GM19025 (cell line): ENCODE data around the gene CLIP1.
"Not testable (repeated sequence)": the region's sequence is repeated elsewhere in the genome, so short reads cannot be mapped to it uniquely, and the experiment has no call there.

Source experiments
- ATAC-seq: cut with Tn5 transposase; IDR thresholded peaks from one replicate; pipeline ENCODE4 v1.9.1; 2021; ENCODE audit warnings: mild to moderate bottlenecking, low read depth, moderate library complexity; ENCODE audit not compliant: unreplicated experiment

The CLIP1 gene

DNA sequence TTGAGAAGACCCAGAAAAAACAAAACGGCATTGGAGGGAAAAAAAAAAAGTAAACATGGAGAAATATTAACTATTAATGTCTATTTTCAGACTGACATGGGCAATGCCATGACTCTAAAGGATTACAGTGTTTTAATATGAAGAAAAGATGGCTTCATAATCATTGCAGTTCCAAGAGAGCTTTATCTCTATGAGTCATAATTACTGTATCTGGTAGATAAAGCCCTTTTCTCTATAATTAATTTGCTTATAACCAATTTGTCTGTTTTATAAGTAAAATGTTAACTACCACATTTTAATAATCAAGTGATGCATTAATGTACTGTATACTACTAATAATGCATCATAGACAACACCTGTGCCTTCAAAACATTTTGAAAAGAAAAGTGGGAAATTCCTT lies 59.7 kb downstream of the CLIP1 start:
- ATAC-seq: no peak

DNA sequence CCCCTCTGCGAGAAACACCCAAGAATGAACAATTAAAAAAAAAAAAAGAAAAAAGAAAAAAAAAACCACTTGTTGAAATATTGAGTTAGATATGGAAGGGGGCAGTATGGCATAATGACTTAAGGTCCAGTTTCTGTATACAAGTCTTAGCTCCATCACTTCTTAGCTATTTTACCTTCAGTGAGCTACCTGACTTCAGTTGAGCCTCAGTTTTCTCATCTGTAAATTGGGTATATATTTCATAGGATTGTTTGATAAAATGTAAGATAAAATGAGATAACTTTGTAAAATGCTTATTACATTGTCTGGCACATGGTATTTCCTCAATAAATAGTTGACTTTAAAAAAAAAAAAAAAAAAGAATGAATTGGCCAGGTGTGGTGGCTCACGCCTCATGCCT lies 64.1 kb downstream of the CLIP1 start:
- not testable (repeated sequence) for ATAC-seq

DNA sequence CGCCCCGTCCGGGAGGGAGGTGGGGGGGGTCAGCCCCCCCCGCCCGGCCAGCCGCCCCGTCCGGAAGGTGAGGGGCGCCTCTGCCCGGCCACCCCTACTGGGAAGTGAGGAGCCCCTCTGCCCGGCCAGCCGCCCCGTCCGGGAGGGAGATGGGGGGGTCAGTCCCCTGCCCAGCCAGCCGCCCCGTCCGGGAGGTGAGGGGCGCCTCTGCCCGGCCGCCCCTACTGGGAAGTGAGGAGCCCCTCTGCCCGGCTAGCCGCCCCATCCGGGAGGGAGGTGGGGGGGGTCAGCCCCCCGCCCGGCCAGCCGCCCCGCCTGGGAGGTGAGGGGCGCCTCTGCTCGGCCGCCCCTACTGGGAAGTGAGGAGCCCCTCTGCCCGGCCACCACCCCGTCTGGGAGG lies 64.9 kb downstream of the CLIP1 start:
- ATAC-seq: not testable (repeated sequence)

DNA sequence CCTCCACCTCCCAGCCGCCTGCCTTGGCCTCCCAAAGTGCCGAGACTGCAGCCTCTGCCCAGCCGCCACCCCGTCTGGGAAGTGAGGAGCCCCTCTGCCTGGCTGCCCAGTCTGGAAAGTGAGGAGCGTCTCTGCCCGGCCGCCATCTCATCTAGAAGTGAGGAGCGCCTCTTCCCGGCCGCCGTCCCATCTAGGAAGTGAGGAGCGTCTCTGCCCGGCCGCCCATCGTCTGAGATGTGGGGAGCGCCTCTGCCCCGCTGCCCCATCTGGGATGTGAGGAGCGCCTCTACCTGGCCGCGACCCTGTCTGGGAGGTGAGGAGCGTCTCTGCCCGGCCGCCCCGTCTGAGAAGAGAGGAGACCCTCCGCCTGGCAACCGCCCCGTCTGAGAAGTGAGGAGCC lies 65.5 kb downstream of the CLIP1 start:
- not testable (repeated sequence) for ATAC-seq

DNA sequence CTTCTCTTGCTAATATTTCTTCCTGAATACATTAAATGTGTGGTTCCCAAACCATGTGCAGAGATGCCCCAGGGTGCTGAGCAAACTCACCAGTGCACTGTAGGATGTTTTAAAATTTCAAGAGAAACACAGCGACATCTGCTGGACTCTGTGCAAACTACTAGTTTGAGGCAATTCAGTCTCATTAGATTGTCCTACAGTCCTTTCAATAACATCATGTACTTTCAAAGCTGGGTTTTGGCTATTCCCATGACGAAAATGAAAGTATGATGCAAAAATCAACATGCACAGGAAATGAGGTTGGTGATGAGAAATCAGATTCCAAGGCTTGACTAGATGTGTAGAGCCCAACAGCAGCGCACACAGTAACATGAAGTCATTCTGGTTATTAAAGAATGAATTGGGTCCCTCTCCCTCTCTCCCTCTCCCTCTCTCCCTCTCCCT lies 66.3 kb downstream of the CLIP1 start:
- no peak for ATAC-seq

DNA sequence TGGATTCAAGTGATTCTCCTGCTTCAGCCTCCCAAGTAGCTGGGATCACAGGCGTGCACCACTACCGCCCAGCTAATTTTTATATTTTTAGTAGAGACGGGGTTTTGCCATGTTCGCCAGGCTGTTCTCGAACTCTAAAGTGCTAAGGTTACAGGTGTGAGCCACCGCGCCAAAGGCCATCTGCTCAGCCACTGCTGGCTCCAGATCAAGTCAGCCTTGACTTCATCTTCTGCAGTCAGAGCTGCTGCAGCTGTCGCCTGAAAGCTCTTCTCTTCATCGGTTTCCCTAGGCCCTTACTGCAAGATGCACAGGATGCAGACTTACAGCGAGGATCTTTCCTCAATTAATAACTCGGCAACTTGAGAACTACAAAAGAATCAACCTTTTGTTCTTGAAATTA lies 66.8 kb downstream of the CLIP1 start:
- ATAC-seq: no peak

DNA sequence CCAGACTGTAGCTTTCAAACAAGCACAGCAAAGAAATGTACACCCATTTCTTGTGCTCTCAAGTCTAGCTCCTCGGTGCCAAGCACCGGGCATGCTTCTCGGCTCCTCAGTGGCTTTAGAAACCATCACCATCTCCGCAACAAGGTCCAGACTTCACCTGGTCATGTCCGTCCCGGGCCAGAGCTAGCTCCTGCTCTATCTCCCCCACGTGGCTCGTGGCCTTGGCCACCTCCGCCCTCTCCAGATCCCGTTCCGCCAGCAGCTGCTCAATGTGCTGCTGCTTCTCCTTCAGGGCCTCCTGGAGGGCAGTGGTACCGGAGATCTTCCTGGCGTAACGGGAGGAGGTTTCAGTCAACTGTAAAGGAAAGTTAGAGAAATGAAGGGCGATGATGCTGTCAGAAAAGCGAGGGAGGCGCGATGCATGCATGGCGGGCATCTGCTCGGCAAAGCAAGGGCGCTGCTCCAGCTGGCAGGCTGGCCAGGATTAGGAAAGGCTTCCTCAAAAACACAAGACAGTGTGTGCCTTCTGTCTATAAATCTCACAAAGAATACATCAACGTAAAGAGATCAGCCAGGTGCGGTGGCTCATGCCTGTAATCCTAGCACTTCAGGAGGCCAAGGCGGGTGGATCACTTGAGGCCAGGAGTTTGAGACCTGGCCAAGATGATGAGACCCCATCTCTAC lies 67.4 kb downstream of the CLIP1 start:
- no peak for ATAC-seq

DNA sequence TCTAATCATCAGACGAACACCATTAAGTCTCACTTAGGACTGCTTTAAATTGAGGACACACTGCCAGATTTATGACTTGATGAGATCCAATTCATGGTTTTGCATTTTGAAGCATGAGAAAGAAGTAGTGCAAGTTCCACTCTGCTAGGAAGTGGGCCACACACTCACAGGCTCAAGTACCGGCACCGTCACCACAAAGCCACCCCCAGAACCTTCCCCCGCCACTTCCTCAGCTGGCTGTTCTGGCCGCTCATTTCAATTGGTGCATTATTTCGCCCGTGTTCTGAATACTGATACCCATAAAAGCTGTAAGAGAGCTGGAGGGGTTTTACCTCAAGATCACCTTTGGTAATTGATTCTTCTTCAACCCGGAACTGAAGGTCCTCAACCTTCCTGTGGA lies 70.1 kb downstream of the CLIP1 start:
- ATAC-seq: no peak

DNA sequence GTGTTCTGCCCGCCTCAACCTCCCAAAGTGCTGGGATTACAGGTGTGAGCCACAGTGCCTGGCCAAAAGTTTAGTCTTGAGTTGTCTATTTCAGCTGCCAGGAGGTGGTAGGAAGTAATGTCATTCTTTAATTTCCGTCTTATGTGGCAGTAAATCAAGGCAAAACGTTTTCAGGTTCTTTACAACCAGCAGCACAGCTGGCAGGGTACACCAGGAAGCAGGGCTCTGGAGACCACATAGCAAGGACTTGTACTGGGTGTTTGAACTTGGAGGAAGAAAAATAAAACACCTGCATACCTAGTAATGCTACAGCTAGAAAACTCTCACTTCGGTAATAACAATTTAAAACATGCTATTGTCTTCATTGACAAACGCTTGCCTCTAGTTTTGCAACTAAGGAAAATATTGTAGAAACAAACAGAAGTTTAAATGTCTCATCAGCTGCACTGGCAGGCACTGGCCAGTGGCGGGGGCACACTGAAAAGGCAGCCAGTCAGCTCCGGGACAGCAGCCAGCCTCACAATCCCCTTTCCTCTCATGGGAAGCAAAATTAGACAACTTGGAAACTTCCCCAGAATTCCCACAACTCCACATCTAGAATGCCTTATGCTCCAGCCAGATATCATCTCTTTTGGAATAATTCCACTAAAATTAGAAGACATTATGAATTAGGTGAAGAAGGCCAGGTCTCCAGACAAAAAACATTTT lies 72.2 kb downstream of the CLIP1 start:
- no peak for ATAC-seq

DNA sequence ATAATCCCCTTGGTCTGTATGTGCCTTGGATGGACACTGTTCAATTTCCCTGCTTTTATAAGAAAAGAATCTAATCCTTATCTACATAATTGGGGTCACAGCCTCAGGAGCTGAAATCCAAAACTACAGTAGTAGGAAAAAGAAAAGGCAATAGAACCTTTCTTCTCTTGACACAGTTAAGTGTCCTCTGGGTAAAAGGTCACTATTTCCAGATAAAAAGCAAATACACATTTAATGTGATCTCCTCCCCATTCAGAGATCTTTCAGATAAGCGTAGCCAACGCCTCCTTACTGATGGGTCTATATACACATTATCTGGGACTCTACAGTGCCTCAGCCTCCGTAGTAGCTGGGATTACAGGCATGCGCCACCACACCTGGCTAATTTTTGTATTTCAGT lies 73.4 kb downstream of the CLIP1 start:
- ATAC-seq: no peak

DNA sequence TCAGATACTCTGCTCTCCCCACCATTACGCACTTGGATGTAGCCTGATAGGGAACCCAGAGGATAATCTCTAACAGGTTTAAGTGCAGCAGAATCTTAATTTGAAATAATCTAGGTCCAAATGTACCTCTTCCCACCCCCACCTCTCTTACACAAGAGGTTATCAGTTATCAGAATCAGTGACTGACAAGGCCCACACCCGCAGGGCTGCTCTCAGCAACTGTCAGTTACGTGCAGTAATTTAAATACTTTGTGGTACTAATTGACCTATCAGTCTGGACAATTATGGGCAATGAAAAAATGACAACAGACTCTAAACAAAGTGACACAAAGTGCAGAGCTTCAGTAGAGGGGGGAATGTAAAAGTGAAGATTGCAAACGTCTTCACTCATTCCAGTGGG lies 74.0 kb downstream of the CLIP1 start:
- no peak for ATAC-seq

DNA sequence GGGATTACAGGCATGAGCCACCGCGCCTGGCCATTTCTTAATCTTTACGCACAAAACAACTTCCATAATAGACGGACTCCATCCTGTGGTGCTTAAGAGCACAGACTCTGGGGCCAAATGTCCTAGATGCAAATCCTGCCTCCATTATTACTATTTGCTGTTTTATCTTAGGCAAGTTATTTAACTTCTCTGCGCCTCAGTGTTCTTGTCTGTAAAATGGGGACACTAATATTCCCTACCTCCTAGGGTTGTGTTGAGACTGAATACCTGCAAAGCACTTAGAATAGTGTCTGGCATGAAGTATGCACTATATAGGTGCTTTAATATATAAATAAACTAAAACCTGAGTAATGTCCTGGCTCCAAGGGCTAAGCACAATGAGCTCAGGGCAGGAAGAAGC lies 76.4 kb downstream of the CLIP1 start:
- ATAC-seq: no peak

DNA sequence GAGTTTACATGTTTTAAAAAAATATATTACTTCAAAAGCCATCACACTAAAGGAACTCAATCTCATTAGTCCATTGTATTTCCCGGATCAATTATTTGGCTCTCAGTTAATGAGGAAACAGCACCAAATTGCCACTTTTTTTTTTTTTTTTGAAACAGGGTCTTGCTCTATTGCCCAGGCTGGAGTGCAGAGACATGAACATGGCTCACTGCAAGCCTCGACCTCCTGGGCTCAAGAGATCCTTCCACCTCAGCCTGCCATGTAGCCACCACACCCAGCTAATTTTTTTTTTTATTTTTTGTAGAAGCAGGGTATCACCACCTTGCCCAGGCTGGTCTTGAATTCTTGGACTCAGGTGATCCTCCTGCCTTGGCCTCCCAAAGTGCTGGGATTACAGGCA lies 77.4 kb downstream of the CLIP1 start:
- no peak for ATAC-seq

DNA sequence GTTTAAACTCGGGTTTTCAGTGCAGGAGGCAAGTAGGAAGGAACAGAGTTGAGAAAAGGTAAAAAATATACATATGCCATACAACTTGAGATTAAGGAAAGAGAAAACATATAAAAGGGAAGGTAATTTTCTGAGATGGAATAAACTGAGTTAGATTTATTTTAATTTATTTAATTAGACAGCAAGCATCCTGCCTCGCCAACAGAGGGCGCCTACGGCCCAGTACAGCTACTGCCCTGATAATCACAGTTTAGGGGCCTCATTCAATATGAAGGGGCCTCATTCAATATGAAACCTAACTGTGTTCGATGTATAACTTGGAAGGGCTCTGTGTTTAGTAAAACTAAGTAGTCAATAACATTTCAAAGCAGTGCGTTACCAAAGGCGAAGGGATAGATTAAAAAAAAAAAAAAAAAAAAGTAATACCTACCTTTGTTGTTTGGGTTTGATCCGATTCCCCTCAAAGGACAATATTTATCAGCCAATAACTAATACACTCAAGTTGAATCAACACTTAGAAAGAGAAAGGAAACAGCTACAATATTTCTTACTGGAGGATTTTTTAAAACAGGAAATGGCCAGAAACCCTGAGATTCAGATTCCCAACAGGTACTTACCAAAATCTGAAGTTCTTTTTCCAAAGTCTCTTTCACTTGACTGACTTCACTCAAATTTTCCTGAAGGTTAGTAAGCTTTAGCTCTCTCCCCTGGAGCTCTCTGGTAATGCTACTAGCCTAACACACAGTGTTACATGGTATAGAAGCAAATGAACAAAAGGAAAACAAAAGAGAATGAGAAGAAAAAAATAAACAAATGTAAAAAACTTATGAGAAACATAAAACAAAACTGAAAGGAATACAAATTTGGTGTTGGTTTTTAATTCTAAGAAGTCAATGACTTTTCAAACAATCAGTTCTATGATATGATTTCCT lies 86.2 kb downstream of the CLIP1 start:
- ATAC-seq: no peak

DNA sequence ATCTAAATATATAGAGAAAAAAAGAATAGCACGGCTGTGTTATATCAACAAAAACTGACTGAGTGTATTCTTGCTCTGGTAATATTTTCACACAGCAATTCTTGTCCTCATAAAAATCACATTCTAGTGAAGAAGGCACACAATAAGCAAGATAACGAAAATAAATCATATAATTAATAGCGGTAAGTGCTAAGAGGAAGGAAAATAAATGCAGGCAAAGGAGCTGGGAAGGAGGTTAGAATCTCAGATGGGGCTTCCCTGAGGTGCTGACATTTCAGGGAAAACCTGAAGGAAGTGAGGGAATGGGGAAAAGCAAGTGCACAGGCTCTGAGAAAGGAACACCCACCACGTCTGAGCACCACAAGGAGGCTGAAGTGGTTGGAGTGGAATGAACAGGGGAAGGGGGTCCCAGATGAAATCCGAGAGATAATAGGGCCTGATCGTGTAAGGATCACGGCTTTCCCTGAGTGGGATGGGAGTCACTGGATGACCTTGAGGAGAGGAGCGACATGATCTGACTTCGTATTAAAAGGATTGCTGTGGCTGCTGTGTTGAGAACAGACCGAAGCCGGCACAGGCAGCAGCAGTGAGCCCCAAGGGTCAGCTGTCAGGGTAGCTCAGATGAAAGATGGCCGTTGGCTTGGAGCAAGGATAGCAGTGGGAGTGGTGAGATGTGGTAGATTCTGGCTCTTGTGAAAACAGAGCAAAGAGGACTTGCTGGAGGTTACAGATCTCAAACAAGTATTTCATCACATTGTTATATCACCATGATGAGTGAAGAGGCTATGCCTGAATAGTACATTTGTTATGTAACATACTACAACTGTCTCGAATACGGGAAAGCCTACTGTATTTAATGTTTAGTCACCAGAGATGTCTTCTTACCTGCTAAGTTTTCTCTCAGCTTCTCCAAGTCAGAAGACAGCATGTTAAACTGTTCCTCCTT lies 89.1 kb downstream of the CLIP1 start:
- ATAC-seq: no peak

DNA sequence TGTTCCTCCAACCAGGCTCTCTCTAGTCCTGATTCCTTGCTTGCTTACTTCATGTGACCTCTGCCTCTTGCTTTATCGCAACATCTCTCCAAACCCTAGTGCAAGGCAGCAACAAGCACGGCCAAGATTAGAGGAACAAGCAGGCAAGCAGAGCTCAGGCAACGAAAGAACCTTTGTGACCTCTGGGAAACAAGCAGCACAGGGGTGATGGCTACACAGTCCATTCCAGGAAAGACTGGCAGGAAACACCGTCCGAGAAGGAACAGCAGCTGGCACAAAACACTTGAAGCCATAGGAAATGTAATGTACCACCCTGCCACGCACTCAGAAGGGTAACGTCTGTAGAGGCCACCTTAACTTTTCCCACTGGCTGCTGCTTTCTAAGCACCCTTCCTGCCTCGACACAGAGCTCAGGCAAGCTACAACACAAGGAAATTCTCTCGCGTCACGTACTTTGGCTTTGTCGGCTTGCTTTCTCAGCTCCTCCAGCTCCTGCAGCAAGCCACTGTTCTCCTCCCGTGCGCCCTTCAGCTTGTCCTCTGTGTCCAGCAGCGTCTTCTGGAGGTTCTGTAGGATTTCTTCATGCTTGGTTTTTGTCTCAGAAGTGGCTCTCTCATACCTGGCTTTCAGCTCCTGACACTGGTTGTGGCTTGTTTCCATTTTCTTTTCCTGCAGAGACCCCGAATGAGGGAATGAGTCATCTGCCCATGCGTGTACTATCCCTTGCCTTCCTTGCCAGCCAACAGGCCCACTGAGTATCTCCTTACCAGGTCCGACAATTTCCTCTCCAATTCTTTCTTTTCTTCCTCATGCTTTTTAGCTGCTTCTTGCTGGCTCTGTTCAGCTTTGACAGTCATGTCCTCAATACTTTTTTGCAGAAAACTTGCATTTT lies 94.7 kb downstream of the CLIP1 start:
- ATAC-seq: no peak

DNA sequence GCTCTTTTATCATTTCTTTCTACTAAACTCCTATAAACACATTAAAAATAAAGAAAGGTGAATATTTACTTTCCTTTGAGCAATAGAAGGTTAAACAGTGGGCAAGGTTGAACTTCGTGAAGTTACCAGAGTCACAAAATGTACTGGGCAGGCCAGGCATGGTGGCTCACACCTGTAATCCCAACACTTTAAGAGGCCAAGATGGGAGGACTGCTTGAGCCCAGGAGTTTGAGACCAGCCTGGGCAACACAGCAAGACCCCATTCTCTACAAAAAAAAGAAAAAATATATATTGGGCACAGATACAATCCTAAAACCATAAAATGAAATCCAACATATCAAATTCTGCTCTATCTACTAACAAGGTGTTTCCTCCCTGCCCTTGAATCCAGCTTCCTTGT lies 95.5 kb downstream of the CLIP1 start:
- no peak for ATAC-seq

DNA sequence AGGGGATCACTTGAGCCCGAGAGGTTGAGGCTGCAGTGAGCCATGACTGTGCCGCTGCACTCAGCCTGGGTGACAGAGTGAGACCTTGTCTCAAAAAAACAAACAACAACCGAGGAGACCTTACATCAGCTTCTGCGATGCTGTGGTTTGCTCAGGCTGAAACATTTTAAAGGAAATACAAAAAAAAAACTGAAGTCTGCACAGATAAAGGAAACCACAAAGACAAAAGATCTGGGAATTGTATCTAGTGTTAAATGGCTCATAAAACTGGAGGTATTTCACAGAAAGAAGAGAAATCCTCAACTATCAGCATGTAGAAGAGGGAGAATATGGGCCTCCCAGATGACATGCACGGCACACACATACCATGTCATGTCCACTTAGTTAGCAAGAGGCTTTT lies 95.9 kb downstream of the CLIP1 start:
- ATAC-seq: no peak

DNA sequence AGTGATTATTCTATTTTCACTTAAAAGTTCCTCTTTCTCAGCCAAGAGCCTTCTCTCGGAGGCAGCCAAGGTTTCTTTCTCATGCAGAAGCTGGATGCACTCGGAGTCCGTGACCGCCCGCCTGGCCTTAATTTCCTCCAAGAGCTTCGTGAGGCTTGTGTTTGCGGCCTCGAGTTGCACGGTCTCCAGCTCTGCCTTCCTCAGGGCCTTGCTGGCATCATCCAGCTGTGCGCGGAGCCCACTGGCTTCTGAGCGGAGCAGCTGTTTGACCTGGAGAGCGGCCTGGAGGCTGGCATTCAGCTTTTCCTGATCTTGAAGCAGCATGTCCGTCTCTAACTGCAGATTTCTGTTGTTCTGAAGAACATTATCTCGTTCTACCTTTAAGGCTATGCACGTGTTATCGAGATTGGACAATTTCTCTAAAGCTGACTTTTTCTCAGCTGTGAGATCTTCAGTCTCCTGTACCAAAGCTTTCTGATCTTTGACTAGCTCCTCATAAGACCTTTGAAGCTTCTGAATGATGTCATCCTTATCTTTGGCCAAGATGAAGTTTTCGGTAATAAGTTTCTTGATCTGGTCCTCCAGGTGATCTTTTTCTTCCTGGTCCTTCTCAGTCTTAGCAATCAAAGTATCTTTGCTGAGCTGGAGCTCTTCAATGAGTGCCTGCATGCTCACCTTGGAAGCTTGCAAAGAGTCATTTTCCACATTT lies 99.0 kb downstream of the CLIP1 start:
- no peak for ATAC-seq
